HG03045 (cell line): Measurements from ENCODE around the gene ZCWPW2.

Experiments
- ATAC-seq: cut with Tn5 transposase; IDR thresholded peaks from one replicate; pipeline ENCODE4 v1.9.1; 2021; ENCODE audit warnings: mild to moderate bottlenecking, moderate library complexity; ENCODE audit not compliant: unreplicated experiment

ZCWPW2 gene, protein sequence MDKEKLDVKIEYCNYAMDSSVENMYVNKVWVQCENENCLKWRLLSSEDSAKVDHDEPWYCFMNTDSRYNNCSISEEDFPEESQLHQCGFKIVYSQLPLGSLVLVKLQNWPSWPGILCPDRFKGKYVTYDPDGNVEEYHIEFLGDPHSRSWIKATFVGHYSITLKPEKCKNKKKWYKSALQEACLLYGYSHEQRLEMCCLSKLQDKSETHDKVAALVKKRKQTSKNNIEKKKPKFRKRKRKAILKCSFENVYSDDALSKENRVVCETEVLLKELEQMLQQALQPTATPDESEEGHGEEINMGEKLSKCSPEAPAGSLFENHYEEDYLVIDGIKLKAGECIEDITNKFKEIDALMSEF

DNA sequence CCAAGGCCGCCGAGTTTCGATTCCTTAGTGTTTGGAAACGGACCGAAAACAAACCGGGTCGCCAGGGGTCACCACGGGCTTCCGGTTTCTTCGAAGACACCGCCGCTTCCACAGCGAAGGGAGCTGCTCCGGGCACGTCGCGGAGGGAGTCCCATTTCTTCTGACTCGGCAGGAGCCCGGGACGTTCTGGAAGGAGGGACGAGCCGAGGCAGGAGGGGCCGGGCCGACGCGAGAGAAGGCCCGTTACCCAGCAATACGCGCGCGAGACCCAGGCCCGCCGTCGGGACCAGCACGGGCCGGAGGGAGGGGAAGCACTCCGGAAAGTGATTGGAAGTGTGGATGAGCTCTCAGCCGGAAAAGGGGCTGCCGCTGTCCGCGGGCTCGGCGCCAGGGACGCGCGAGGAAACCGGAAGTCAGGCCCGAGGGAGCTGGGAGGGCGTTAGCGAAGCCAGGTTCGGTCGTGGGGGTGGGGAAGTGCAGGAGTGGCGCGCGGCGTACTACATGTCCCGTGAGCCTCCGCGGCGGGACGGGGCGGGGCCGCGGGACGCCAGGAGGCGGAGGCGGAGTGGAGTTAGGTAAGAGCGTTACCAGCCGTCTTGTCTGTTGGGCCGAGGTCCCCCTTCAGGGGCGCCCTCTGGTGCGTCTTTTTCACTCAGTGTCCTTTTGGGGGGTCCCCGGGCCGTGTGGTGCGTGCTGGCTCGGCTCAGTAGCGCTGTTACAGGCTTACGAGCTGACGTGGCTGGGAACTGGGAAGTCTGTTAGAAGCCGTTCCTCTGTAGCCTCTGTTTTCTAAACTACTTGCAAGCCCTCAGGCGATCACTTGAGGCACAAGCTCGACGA is at the start of gene ZCWPW2, which contains the start of gene AZI2:
Gene ZCWPW2 (plus strand): TSS at position 93 of the 840 bp plus-strand sequence. CDS start 64,348 bp downstream, outside the sequence.
Gene AZI2 (minus strand): TSS at position 196 of the 840 bp plus-strand sequence. CDS start 8,207 bp downstream, outside the sequence.
- peak; percentile 94 for ATAC-seq

DNA sequence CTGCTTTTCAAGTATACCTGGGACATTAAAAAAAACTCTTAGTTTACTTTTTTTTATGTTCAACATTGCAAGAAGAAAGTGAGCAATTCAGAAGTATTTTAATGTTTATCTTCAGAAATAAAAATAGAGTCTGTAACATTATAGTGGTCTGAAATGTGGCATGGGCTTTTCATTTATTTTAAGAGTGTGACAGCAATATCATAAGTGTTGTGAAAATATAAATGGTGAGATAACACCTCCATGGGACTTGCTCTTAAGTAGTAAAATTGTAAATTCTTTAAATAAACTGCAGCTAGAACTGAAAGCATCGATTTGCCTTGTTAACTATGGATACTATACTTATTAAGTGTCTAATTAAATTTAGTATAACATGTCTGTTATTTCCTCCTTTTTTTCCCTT is 48.8 kb upstream of the ZCWPW2 start:
- ATAC-seq = no peak

DNA sequence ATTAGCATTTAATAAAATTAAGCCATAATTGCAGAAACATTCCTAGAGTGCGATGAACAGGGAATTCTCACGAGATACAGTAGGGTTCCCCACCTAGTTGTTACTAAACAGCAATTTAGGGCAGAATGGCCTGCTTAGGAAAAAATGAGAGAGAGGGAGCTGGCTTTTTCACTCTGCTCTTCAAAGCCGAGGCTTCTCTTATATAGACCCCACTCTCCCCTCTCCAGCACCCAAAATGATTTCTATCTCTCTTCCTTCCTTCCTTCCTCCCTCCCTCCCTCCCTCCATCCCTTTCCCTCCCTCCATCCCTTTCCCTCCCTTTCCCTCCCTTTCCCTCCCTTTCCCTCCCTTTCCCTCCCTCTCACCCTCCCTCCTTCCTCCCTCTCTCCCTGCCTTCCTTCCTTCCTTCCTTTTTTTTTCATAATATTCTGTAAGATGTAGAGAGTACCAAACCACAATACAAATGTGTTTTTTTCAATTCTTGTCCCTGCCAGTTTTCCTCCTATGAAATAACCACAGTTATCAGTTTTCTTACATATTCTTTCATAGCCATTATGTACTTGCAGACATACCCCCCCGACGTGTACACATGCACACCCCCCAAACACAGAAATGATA is 48.1 kb upstream of the ZCWPW2 start:
- no peak for ATAC-seq

DNA sequence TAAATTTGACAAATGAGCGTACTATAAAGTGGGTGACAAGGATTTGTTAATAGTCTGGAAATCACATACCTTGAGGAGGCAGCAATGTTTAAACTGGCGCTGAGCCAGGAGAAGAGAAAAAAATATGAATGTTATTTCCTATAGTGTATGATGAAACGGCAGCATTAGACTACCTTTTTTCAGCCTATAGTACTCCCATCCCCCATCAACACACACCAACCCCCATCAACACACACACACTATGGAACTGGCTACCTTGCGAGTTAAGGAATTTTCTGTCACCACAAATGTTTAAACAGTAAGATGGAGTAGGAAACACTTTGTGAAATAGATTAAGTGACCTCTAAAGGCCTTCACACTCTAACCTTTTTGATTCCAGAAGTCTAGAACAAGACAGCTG is 46.8 kb upstream of the ZCWPW2 start:
- ATAC-seq = no peak

DNA sequence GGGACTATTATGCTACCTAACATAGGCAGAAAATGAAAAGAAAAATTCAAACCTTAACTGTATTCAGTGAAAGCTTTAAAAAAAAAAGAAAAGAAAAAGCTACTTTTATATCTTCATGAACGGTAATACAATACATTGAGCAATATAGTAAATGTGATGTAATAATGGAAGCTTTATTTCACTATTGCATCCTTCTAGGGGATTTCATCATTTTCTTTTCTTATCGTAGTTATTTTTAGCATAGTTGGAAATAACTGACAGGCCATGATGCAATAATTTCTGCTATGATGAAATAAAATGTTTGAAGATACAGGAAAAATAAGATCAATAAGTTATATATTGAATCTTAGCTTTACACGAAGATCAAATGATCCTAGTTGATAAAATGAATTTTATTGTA is 40.3 kb upstream of the ZCWPW2 start:
- no peak for ATAC-seq

DNA sequence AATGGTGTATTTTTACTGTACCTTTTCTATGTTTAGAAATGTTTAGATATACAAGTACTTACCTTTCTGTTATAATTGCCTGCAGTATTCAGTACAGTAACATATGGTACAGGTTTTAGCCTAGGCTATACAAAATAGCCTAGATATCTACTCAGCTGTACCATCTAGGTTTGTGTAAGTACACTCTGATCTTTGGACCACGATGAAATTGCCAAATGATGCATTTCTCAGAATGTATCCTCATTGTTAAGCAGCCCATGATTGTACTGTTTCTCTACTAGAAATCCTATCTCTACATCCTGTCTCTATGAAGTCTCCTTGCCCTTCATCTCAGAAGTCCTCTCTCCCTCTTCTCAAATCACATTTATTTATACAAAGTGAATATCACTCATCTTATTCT is 32.8 kb upstream of the ZCWPW2 start:
- no peak for ATAC-seq

DNA sequence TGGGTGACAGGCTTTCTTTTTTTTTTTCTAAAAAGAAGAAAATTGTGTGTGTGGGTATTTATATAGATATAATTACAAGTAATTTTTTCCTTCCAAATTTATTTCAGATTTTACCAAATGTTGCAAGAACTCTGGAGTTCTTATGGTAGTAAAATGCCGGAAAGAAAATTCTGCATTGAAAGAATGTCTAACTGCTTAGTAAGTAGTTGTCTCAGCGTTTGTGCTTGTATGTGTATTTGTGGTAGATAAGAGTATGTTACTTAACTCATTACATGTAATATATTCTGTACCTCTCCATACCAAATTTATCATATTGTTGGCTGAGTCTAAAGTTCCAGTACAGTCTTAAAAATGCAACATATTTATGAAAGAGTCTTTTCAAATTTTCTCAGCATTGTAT is 32.3 kb upstream of the ZCWPW2 start:
- no peak for ATAC-seq

DNA sequence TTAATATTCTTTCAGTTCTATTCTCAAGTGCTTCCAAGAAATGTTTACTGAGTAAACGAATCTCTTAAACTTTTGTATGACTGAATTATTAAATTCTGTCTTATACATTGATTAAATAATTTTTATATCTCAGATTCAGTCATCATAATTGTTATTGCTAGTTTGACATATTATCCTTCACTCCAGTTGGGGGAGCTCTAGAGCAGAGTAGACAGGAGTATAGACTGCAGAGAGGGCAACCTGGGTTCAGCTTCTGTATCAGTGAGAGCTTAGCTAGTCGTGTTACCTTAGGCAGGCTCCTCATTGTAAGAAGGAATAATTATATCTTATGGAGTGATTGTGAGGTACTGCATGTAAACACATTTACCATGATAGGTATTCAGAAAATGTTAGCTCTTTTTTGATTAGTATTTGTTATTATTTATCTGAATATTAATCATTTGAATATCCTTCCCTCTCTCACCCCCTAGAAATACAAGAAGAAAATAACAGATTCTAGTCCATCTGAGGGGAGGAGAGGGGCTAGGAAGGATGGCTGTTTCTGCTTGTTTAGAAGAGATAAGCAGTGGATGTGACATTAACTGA is 31.0 kb upstream of the ZCWPW2 start:
- peak; percentile 82 for ATAC-seq

DNA sequence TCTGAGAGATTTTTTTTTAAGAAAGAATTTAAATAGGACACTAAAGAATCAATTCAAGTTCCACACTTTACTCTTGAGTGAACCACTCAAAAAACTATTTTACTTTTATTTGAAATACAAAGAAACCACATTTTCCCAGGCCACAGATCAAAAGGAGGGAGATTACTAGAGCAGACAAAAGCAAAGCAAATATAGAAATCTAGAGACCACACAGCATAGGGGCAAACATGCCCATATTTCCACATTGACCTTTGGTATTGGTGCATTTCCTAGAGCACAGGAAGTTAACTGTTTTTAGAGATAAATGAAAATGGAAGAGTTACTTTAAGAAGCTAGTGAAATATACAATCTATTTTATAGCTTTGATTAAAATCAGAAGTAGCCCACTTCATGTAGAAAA is 27.5 kb upstream of the ZCWPW2 start:
- ATAC-seq = no peak

DNA sequence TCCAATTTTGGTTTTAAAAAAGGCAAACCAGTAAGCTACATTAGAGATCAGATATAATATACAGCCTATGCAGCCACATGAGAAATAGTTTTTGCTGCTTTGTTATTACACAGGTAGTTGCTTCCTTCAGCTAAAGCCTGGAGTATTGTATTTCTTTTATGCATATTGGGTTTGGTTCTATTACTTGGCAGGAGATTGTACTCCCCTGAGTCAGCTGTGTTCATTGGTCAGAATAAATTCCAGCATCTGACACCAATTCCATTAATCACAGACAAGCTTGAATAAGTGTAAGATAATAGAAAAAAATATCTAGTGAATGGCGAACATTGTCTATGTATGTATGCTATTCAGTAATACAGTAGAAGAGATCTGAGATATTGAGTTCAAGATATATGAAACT is 26.1 kb upstream of the ZCWPW2 start:
- ATAC-seq = no peak

DNA sequence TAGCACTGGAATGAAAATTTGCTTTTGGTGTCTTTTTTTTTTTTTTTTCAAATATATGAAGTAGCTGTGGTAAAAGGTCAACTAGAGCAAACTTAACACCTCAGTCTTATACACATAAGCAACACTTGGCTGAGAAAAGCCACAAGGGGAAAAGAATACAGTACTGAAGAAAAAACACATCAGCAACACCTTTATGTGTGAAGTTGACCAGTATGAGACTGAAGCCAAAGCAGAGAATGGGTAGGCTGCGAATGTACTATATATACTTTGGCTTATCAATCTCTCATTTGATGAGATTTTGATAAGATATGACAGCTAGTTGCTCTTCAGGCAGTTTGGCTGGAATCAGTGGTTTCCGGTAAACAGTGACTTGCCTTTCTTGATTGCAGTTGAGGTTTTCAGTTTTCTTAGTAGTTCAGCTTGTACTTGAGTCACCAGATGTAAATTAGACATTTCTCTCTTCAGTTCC is 22.0 kb upstream of the ZCWPW2 start:
- peak; percentile 67 for ATAC-seq

DNA sequence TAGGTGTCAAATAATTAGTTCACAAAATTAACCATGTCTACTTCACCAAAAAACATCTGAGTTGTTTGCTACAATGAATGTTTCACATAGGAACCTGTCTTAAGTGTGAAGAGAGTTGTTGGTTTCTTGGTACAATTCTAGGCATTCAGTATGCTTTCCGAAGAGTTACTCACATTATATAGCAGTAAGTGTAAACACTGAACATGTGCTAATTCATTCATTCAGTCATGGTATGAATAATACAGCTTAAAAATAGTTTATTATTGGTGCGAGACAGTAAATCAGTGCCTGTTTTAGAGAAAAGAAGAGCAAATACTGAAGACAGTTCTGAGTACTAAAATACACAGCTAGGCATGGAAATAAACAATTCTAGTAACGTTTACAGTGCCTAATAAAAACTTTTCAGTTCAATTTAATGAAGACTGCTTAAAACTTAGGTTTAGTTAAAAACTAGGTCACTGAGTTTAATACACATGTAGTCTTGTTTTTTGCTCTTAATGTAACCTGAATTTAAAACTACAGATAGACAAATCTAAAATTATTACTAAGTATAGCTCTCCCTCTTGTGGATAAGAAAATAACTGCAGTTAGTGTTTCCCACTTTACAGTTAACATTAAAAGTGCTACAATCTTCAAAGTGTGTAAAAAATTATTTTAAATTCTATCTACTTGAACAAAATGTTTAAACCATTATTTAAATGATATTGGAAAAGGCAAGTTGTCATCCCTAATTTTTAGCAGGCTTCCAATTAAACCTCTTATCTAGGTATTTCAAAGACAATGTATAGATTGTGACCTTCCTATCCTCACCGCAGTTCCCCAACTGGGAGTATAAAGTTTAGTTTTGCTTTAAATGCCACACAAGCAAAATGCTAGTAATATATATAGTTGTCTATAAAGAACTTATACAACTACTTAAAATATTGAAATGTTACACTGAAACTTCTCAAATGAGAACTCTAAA is 20.1 kb upstream of the ZCWPW2 start:
- ATAC-seq = no peak

DNA sequence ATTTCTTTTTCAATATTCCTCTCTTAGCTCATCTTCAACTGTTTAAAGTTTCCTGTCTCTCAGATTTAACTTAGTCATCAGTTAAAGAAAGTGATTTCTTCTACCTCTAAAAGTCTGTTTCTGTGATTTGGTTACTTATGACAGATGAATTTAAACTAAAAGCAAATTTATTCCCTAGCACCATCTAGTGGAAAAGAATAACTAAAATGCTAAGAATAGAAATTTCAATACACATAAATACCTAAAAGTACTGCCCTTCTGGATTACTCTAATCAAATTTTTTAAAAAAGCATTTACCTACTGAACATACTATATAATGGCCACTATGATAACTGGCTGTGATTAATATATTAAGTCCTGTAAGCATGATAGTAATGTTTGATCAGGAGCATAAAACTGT is 14.0 kb upstream of the ZCWPW2 start:
- ATAC-seq = no peak

DNA sequence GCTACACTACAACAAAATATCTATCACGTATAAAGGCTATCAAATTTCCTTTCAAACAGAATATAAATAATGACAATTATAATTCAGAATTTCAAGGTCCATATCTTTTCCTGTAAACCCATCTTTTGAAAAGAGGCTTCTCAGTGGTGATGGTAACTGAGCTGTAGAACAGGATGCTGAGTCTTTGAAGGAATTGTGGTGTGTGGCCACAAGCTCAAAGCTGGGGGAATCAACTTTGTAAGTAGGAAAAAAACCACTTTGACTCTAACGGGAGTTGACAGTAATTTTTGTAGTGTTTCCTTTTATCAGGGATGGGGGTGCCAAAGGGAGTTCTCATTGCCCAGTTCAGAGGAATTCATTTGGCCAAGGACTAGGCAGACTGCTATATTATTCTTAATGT is 13.3 kb upstream of the ZCWPW2 start:
- no peak for ATAC-seq

DNA sequence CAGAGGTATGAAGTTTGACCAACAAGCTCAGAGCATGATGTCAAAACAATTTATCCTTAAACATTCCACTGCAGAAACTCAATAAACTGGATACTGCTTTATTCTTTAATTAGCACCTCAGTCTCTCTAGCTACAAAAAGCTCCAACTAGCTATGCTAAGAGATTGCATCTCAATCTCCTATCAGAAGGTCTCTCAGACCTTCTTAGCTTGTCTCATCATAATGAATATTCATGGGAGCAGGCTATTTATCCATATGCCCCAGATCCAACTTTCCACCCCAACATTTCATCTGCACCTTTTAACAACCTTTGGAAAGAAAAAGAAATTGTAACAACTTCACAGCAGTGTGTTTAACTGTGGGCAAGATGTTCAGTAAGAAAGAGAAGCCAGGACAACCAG is 11.3 kb upstream of the ZCWPW2 start:
- no peak for ATAC-seq

DNA sequence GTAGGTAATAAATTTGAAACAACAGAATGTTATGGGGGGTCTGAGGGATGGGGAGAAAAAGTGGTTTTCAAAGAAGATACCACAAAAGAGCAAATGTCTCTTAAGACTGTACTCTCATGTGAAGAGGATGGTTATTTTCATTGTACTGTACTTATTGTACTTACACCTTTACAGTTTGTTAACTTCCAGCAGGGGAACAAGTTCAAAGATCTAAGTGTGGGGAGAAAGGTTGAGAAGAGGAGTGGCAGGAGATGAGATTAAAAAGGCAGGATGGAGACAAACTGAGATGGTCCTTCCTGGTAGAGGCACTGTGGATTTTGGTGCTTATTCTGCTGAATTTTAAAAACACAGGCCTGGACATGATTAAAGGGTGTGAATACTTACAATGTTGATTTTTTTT is 5.4 kb upstream of the ZCWPW2 start:
- ATAC-seq = no peak

DNA sequence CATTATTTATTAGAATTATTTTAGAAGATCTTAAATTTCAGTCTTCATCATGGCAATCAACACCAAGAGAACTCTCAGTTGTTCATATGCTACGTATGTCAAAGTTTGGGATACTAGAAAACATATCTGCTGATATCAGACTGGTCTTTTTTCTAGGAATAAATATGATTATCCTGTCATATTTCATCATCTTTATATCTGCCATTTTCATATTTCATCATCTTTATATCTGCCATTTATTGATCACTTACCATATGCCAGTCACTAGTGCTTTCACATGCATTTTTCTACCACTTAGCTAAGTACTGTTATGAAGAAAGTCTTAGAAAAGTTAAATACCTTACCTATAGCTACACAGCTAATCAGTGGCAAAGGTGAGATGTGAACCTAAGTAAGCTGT is 2.8 kb upstream of the ZCWPW2 start:
- ATAC-seq = no peak

DNA sequence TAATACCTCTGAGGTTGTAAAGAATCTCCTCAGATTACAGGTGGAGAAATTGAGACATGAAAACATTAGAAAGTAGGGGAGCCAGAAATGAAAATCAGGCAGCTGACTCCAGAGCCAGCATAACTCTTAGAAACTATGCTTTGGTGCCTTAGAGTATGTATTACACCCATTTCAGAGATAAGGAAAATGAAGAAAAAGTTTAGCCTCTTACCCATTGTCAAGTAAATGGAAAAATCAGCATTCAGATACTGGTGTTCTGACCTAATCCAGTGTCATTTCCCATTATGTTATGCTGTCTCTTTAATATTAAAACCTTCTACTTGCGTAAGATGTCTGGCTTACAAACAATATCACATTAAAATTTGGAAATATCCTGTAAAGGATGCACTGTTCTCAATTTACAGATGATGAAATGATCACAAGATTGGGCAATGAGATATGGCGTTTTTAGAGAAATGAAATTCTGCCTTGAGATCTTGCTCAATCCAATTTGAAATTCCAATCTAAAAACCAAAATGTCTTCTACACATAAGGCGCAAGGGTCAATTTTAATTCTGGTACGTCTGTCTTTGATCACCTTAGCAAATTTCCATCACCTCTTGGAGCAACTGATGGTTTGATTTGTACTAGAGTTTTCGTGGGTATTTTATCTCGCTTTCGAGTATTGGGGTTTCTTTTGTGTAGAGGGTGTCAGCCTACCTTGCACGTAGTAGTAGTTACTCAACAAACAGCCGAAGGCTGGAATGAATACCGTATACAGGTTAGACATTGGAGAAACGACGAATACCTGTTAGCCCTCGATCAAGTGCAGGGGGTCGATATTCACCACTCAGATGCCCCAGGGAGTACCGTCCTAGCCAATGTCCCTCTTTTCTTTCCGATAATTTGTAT is 902 bp upstream of the ZCWPW2 start:
- no peak for ATAC-seq

DNA sequence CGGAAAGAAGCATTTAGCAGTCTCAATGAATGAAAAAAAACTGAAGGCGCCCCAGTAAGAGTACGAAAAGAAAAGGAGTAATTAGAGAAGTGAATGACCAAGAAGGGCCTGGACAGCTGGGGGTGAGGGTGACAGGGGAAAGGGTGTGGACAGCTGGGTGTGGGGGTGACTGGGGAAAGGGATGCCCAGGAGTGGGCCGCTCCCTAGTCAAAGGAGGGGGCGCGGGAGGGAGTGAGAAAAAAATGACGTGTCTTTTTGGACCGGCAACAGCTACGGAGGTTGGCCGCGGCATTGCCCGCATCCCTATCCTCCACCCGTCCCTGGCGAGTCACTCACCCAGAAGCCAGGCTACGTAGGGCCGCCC is 274 bp upstream of the ZCWPW2 start:
- no peak for ATAC-seq
